GM18867 (cell line): ENCODE data around the gene C1orf159.
"Not testable (repeated sequence)": the region's sequence is repeated elsewhere in the genome, so short reads cannot be mapped to it uniquely, and the experiment has no call there.

ENCODE experiments used
- ATAC-seq: cut with Tn5 transposase; IDR thresholded peaks from one replicate; pipeline ENCODE4 v1.9.1; 2021; ENCODE audit warnings: mild to moderate bottlenecking, moderate library complexity; ENCODE audit not compliant: unreplicated experiment

C1orf159 gene

DNA sequence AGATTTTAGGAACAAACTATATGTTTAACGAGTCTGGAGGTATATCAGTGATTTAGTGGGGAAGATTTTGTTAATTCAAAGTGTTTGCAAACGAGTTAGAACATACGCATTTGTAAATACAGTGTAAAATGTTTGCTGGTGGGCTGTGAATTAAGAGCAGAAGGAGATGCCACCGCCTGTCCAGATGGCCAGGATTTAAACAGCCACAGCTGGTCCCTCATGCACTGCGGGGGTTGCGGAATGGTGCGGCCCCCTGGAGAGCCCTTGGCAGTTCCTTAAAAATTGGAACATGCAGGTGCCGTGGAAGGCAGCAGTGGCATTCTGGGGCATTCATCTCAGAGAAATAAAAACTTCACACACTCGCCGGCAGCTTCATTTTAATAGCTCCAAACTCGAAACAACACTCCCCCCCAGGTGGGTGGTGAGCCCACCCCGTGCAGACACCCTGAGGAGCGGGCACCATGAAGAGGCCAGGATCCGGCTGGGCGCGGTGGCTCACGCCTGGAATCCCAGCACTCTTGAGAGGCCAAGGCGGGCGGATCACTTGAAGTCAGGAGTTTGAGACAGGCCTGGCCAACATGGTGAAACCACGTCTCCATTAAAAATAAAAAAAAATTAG is 3.5 kb upstream of the C1orf159 start:
- no peak for ATAC-seq

GRCh38 chr1:1118876-1119220 is 3.0 kb upstream of the C1orf159 start:
- ATAC-seq, result no peak

- ATAC-seq, result no peak
Observed at GRCh38 chr1:1118011-1118875, 2.4 kb upstream of the C1orf159 start.

DNA sequence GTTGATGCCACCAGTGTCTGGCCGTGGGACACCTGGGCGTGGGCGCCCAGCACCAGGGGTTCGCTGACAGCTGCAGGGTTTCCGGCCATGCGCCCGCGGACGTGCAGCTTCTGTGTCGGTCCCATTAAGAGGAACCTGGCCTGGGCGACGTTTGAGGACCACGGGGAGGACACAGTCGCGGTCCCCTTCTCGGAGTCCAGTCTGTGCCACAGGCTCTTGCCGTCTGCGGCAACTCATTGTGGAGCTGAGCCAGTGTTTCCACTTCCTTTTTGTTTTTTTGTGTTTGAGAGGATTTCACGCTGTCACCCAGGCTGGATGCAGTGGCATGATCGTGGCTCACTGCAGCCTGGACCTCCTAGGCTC is 1.6 kb upstream of the C1orf159 start:
- no peak for ATAC-seq

DNA sequence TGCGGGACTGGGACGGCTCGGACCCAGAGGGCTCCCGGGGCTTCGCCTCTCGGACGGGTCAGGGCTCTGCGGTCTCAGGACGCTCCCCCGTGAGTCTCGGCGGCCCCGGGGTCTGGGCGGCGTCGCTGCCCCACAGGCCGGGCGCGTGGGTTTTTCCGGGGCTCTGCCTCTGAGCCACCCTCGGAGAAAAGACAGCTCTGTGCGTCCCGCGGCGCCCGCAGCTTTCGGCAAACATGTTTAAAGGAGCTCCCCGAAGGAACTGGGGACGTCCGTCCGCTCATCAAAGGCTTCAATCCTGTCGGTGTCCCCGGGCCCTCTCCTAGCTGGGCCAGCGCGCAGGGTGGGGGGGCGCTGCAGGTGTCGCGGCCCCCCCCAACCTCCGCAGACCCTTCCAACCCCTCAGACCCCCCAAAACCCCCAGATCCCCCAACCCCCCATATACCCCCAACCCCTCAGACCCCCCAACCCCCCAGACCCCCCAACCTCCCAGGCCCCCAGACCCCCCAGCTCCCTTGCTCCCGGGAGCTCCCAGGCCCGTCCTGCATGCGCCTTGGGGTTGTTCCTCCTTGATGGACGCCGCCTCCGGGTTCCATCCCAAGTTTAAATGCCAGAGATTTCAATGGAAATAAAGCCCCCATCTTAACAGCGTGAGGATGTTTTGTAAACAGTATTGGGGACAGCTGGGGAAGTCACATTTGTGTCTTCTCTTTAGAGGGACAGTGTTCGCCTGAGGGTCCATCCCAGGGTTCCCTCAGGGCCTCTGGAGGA is 996 bp upstream of the C1orf159 start:
- no peak for ATAC-seq

DNA sequence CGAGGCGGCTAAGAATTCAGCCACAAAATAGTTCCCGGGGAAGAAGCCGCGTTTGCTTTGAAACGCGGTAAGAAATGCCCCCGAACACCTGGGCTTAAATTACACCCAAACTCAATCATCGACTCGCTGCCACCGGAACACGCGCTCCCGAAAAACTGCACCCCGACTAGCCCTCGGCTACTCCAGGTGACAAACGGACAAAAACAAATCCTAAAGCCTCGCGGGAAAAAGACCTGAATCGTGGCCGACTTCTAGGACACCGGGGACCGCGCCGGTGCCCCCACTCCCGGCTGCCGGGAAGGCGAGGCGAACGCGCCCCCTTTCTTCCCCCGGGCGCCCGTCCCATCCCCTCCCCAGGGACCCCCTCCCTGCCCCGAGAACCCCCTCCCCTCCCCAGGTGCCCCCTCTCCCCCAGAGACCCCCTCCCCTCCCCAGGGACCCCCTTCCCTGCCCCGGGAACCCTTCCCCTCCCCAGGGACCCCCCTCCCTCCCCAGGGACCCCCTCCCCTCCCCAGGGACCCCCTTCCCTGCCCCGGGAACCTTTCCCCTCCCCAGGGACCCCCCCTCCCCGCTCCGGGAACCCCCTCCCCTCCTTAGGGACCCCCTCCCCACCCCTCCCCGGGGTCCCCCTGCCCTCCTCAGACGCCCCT is 628 bp downstream of the C1orf159 start:
- ATAC-seq, result no peak

DNA sequence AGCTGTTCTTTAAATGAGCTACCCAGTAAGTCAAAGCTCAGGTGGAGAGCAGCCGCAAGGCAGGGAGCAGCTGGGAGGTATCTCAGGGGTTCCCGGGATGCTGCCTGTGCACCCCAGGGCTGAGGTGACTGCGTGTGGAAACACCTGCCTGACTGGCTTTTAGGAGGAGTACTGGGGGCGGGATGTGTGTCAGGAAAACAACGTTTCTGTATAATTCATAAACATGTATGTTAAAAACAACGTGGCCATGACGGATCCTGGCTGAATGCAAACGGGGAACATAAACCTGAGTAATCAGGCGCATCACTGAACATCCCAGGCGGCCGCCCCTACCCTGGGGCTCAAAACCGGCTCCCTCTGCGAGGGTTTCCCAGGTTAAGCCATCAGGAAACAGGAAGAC is 1.5 kb downstream of the C1orf159 start:
- no peak for ATAC-seq

DNA sequence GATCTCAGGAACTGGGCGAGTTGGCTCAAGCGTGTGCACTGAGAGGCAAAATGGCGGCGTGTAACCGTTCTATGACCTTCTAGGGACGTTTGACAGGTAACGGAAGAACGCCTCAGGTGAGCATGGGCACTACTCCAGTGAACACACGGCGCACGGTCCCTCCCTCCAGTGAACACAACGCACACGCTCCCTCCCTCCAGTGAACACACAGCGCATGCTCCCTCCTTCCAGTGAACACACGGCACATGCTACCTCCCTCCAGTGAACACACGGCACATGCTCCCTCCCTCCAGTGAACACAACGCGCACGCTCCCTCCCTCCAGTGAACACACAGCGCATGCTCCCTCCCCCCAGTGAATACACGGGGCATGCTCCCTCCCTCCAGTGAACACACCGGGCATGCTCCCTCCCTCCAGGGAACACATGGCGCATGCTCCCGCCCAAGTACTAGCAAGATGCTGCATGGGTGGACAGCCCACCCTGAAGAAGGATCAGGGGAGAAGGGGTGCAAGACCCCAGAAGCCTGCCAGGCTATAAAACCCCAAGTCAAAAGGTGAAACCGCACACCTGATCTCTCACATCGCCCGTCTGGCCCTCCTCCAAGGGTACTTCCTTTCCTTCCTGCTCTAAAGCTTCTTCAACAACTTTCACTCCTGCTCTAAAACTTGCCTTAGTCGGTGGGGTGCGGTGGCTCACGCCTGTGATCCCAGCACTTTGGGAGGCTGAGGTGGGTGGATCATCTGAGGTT is 3.5 kb downstream of the C1orf159 start:
- ATAC-seq, result no peak

DNA sequence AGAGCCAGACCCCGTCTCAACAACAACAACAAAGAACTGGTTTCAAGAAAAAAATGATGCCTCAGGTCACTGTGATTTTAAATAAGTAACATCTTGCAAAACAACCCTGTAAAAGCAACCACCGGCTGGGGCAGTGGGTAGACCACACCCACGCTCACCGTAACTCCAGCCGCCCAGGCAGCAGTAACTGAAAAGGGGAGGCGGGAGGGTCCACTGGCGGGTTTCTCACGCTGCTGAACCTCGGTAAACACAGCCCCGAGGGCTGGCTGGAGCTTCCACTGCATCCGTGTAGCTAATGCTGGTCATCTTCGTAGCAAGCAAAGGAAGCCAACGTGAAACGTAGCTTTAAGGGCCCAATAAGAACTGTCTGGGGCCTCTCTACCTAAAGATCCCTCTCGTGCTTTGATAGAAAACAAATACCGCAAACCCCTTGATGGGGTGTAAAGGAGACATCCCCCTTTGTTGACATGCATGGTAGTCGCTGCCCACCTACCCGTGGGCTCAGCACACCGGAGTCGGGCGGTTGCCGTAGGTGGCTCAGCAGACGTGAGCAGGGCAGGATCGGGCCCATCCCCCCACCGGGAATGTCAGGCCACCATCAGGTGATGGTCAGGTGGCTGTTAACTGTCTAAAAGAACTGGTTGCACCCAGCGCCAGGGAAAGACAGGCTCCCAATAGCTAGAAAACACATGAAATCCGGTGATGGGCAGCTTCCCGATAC is 4.2 kb downstream of the C1orf159 start:
- no peak for ATAC-seq

- ATAC-seq, result no peak
Observed at GRCh38 chr1:1110561-1110971, 5.3 kb downstream of the C1orf159 start.

DNA sequence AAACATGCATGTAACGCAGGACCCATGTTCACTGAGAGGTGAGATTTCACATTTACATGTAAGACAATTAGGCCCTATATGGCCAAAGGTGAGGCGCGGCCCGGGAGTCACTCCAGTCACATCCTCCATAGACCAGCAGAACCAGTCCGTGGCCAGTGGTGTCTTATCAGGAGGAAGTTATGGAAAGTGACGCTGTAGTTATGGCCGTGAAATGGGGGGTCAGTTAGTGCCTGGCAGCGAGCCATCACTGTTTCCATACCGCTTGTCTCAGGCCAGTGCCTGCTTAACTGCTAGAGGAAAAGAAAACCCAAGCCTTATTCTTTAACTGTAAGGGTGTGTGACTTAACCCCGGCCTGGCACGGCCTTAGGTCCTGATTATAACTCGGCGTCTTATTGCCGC is 6.1 kb downstream of the C1orf159 start:
- ATAC-seq, result no peak

GRCh38 chr1:1106510-1107221 is 9.2 kb downstream of the C1orf159 start:
- ATAC-seq, result no peak

DNA sequence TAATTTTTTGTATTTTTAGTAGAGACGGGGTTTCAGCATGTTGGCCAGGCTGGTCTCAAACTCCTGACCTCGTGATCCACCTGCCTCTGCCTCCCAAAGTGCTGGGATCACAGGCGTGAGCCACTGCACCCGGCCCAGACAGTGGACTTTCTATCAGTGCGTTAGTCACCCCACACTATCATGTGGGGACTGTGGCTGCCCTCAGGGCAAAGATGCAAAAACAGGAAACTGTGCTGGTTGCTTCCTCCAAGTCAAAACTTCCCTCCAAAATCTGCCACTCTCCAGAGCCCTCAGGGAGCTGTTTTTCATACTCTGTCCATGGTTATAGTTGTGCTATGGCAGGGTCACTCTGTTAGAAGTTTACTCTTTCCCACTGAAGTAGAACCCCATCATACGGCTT is 11.7 kb downstream of the C1orf159 start:
- not testable (repeated sequence) for ATAC-seq

- ATAC-seq, result no peak
Observed at GRCh38 chr1:1101503-1101902, 14.4 kb downstream of the C1orf159 start.

DNA sequence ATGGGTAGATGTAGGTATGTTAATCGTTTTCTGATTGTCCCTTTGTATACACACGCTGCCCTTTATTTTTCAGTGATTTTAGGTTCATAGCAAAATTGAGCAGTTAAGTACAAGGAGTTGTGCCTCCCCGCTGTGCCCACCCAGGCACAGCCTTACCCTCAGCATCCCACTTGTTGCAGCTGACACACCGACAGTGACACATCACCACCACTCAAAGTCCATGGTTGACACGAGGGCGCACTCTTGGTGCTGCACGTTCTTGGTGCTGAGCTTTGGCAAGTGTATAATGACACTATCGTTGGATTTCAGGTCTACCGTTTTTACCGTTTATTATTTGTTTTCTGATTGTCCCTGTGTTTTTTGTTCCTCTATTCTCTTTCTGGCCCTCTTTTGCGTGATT is 15.6 kb downstream of the C1orf159 start:
- ATAC-seq, result no peak

GRCh38 chr1:1099506-1100183 is 16.2 kb downstream of the C1orf159 start:
- no peak for ATAC-seq

- ATAC-seq, result no peak
Observed at GRCh38 chr1:1098681-1099421, 17.0 kb downstream of the C1orf159 start.

DNA sequence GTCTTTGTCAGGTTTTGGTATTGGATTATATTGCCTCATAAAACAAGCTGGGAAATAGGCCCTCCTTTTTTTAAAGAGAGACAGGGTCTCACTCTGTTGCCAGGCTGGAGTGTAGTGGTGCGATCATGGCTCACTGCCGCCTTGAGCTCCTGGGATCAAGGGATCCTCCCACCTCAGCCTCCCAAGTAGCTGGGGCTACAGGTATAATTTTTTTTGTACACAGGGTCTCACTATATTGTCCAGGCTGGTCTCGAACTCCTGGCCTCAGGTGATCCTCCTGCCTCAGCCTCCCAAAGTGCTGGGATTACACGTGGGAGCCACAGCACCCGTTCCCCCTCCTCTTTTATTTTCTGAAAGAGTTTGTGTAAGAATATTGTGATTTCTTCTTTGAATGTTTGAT is 19.8 kb downstream of the C1orf159 start:
- not testable (repeated sequence) for ATAC-seq
